GM12864 (cell line): ENCODE results near the gene S100A11.
A peak's percentile ranks its signal among the peaks of the same experiment; 100 is the strongest.
"Not testable (repeated sequence)": the region's sequence is repeated elsewhere in the genome, so short reads cannot be mapped to it uniquely, and the experiment has no call there.

Experiments
- DNase-seq: peaks from one replicate; pipeline ENCODE4 v3.0.0-alpha.2; 2011; ENCODE audit warnings: low read depth
- H3K4me3 ChIP-seq: 2 replicates; pipeline ENCODE4 v1.5.1; 2011; ENCODE audit warnings: mild to moderate bottlenecking, low read depth, low read length, control low read depth
- CTCF ChIP-seq: IDR thresholded peaks from 2 replicates; pipeline ENCODE4 v1.5.1; 2011; ENCODE audit warnings: low read depth, mild to moderate bottlenecking, moderate library complexity, low read length, control low read depth, inconsistent platforms; ENCODE audit errors: missing control alignments

Gene S100A11

GRCh38 chr1:152036267-152037216, at the start of gene S100A11:
Gene S100A11 (minus strand): TSS chr1:152037004. CDS start chr1:152036915, 89 bp downstream.
- peak within 1 kb of the TSS; percentile 63 for H3K4me3 ChIP-seq

GRCh38 chr1:152084853-152085252, 48.0 kb upstream of the S100A11 start:
- DNase-seq, result no peak
- no peak overlapping the region for H3K4me3 ChIP-seq
- no peak for TF ChIP-seq CTCF

More at GRCh38 chr1:152036267-152037216, at the start of gene S100A11:
- DNase-seq, result no peak
- TF ChIP-seq CTCF, result no peak

- not testable (repeated sequence) for H3K4me3 ChIP-seq, DNase-seq
Measured at GRCh38 chr1:152081026-152081425, 44.2 kb upstream of the S100A11 start.

DNA sequence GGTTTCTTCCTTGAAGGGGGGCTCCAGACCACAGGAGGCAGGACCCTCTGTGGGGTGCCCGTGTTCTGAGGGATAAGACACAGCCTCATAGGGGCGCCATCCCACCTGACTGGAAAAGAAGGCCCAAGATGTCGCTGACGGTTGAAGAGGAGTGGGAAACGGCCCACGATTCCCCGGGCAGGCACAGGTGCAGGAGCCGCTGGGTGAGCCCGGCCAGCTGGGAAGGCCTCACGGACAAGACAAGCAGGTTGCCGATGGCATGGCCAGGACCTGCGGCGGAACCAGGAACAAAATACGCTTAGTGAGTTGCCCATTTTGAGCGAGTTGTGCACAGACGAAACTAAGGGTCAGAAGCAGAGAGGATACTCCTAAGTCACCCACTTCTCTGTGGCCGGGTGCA, 43.7 kb upstream of the S100A11 start:
- DNase-seq, H3K4me3 ChIP-seq: not testable (repeated sequence)

GRCh38 chr1:152078831-152079441, 42.1 kb upstream of the S100A11 start:
- H3K4me3 ChIP-seq, result no peak overlapping the region
- no peak for DNase-seq
- no peak for TF ChIP-seq CTCF

- no peak for DNase-seq
- no peak overlapping the region for H3K4me3 ChIP-seq
- no peak for TF ChIP-seq CTCF
Measured at GRCh38 chr1:152072311-152072710, 35.5 kb upstream of the S100A11 start.

- no peak overlapping the region for H3K4me3 ChIP-seq
- no peak for TF ChIP-seq CTCF
- no peak for DNase-seq
Measured at GRCh38 chr1:152071123-152071522, 34.3 kb upstream of the S100A11 start.

DNA sequence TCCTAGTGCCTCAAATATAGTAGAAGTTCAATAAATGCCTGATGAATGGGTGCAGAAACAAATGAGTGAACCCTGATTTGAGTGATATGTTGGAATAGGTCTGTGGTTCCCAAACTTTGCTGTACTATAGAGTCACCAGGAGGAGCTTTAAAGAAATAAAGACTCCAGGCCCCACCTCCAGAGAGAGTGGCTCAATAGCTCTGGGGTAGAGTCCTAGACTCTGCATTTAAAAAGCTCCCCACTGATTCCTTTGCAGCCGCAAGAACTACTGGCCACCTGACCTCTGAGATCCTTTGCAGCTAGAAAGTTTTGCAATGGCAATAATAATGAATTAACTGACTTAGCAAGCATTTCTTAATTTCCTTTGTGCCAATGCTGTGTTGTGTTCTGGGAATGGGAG, 31.1 kb upstream of the S100A11 start:
- no peak for DNase-seq

More for the DNA sequence above, 31.1 kb upstream of the S100A11 start:
- TF ChIP-seq CTCF, result no peak
- no peak overlapping the region for H3K4me3 ChIP-seq
